GM20431 (cell line): ENCODE measurements around the gene RAPH1.
"Not testable (repeated sequence)": the region's sequence is repeated elsewhere in the genome, so short reads cannot be mapped to it uniquely, and the experiment has no call there.

Experiments
- in situ Hi-C: fragments of 300-500 bp; cut with MseI, MboI; formaldehyde crosslinking; loops from one replicate; pipeline ENCODE4 v1.15.0; 2020; ENCODE audit warnings: low sequenced_read_pairs; ENCODE audit not compliant: unreplicated experiment

RAPH1 gene

GRCh38 chr2:203388153-203388552, 146.9 kb downstream of the RAPH1 start:
- in situ Hi-C loops = not testable (repeated sequence)

- in situ Hi-C loops = no loop called here
These were observed 152.1 kb downstream of the RAPH1 start for GRCh38 chr2:203383038-203383437.

DNA sequence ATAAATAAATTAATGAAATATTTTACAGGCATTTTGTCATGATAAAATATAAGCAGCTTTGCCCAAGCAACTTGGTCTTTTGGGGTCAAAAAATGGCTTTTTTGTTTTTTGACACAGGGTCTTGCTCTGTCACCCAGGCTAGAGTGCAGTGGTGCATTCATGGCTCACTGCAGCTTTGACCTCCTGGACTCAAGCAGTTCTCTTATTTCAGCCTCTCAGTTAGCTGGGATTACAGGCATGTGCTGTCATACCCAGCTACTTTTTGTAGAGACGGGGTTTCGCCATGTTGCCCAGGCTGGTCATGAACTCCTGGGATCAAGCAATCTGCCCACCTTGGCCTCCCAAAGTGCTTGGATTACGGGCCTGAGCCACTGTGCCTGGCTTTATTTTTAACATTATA, 155.9 kb downstream of the RAPH1 start:
- in situ Hi-C loops = no loop called here

DNA sequence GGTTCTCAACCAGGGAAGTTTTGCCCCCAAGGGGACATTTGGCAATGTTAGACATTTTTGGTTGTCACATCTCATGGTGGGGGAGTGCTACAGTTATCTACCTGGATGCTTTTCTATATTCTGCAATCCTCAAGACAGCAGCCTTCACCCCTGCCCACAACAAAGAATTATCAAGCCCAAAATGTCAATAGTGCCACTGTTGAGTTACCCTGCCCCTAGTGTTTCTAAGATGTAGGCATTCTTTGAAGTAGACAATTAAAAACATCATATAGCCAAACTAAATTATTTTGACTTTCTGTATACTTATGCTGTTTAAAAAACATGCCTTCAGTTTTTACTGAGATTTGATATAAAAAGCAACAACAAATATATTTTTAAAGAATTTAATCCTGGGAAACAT, 158.9 kb downstream of the RAPH1 start:
- in situ Hi-C loops = no loop called here

GRCh38 chr2:203372706-203373105, 162.4 kb downstream of the RAPH1 start:
- in situ Hi-C loops = not testable (repeated sequence)

DNA sequence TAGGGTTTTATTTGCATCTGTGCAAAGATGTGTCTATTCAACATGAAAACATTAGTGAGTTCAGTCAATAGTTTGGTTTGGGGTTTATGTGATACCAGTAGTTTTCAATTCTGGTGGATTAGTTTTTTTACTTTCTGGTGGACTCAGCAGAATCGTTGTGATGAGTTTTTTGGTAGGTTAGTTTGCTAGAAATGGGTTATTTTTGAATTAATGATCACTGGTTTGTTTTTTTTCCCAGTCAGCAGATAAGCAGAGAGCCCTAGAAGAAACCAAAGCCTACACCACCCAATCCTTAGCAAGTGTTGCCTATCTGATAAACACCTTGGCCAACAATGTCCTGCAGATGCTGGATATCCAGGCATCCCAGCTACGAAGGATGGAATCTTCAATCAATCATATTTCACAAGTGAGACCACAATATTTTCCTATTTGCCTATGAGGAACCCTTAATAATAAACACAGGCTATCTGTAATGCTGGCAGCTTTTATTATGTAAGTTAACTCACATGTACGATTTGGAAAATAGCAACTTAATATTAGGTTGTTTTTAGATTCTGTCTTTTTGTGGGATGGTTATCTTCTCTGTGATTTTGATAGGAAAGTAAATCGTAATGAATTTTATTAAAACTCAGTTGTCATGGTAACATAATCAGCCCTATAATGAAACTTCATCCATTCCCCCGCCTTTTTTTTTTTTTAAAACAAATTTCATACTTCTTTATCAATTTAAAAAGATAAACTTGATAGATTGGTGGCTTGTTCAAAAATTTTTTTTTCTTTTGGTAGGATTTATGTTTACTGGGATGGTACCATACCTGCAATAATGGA, 168.2 kb downstream of the RAPH1 start:
- in situ Hi-C loops = no loop called here

DNA sequence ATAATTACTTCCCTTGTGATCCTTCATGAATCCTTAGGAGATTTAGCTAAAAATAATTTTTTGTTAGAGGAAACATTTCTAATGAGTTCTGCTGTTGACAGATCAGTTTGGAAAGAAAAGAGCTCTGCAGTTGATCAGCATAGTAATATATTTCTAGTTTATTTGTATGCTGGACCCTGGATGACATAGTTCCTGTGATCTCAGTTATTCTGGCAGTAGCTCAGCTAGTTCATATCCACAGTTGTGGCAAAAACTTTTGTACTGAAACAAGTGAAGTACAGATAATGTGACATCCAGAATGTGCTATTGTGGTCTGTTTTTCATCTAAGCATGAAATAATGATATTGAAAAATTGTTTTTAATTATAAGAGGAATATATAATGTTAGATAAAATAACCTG, 173.2 kb downstream of the RAPH1 start:
- in situ Hi-C loops = no loop called here

- in situ Hi-C loops = no loop called here
These were observed 173.6 kb downstream of the RAPH1 start for GRCh38 chr2:203361495-203361894.

GRCh38 chr2:203360833-203361430, 174.2 kb downstream of the RAPH1 start:
- in situ Hi-C loops = no loop called here

DNA sequence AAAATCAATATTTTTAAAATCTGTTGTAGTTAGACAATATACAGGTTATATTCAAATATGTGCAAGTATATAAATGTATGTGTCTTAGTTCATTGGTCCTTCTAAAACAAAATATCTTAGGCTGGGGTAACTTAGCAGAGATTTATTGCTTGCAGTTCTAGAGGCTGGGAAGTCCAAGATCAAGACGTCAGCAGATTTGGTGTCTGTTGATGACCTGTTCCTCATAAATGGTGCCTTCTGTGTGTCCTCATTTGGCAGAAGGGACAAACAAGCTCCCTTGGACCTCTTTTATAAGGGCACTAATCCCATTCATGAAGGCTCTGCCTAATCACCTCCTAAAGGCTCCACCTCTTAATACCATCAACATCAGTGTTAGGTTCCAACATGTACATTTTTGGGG, 175.7 kb downstream of the RAPH1 start:
- in situ Hi-C loops = no loop called here

- in situ Hi-C loops = no loop called here
These were observed 180.1 kb downstream of the RAPH1 start for GRCh38 chr2:203354966-203355365.

- in situ Hi-C loops = no loop called here
These were observed 182.4 kb downstream of the RAPH1 start for GRCh38 chr2:203352604-203353255.

GRCh38 chr2:203347375-203347774, 187.7 kb downstream of the RAPH1 start:
- in situ Hi-C loops = no loop called here

- in situ Hi-C loops = no loop called here
These were observed 188.5 kb downstream of the RAPH1 start for GRCh38 chr2:203346612-203347011.

GRCh38 chr2:203344667-203345066, 190.4 kb downstream of the RAPH1 start:
- in situ Hi-C loops = no loop called here
